Suprapubic skin (tissue), 3 donors: Measurements from ENCODE around the gene CLDN1.

Experiments
- CTCF ChIP-seq, 2 donors: fragments of 200-600 bp in 1 of 2; fragments of 450-650 bp in 1 of 2; sonication (generic) in 1 of 2; IDR thresholded peaks; one replicate each; pipeline ENCODE4 v1.5.1; 2016 to 2019; ENCODE audit warnings: antibody characterized with exemption in 2 of 2, mild to moderate bottlenecking in 1 of 2, moderate library complexity in 1 of 2
- POLR2A ChIP-seq, 2 donors: fragments of 450-650 bp; IDR thresholded peaks; one replicate each; pipeline ENCODE4 v1.6.1; 2017; ENCODE audit warnings: antibody characterized with exemption in 2 of 2, mild to moderate bottlenecking in 2 of 2, moderate library complexity in 2 of 2

GRCh38 chr3:190291994-190292584, 30.2 kb downstream of the CLDN1 start:
- TF ChIP-seq CTCF (IDR thresholded peaks at IDR 0.05) (no peak), POLR2A (IDR thresholded peaks at IDR 0.05) (no peak)
